K562 (cell line): ENCODE results near the gene PODXL2. TPM values are rescaled to one million over a fixed set of nuclear protein-coding genes. Genes with fewer than 3 reads are reported as not detected.
A peak's percentile ranks its signal among the peaks of the same experiment; 100 is the strongest.

Experiments
- KDM2B ChIP-seq: fragments of 250-450 bp; sonication (Bioruptor Pico); IDR thresholded peaks from 2 replicates; pipeline ENCODE4 v1.8.0; 2021; ENCODE audit warnings: mild to moderate bottlenecking, moderate library complexity
- KDM5B ChIP-seq: fragments of 200-600 bp; sonication (generic); IDR thresholded peaks from 2 replicates; pipeline ENCODE4 v1.6.1; 2012; ENCODE audit warnings: low read depth, mild to moderate bottlenecking, moderate library complexity, low read length, control low read depth, inconsistent platforms; ENCODE audit not compliant: insufficient replicate concordance
- MNT ChIP-seq, 2 experiments: fragments of 450-650 bp; conservative IDR thresholded peaks; 2 replicates each; pipeline ENCODE4 v1.6.1; 2017; ENCODE audit warnings: mild to moderate bottlenecking in 2 of 2, moderate library complexity in 2 of 2
- SAP30 ChIP-seq: fragments of 200-600 bp; sonication (generic); IDR thresholded peaks from 2 replicates; pipeline ENCODE4 v1.6.1; 2012; ENCODE audit warnings: borderline replicate concordance, low read depth, mild to moderate bottlenecking, moderate library complexity, low read length, control low read depth, inconsistent platforms; ENCODE audit not compliant: insufficient read depth, poor library complexity, severe bottlenecking
- TRIM24 ChIP-seq, 2 experiments: fragments of 450-650 bp; IDR thresholded peaks; 2 replicates each; pipeline ENCODE4 v1.6.1; 2016
- U2AF1 ChIP-seq: fragments of 200-400 bp; formaldehyde crosslinking; optimal IDR thresholded peaks from 2 replicates; pipeline ENCODE3; 2017; ENCODE audit warnings: mild to moderate bottlenecking, low read depth, low read length, moderate library complexity
- polyA plus RNA-seq, 8 experiments: library from polyadenylated mRNA; depleted of rRNA in 4 of 8; stranded (reverse) in 5 of 8; unstranded in 3 of 8; fragments of >200 nt; fragmentation: Nextera tagmentation in 2 of 8; fragmentation: Illumina TruSeq in 1 of 8; extraction: Ambion mirVana in 2 of 8; extraction: Trizol in 1 of 8; gene quantifications; 2 replicates each; pipeline versions ENCODE4 v1.2.1 to v1.2.3, GENCODE V29; 2011 to 2014; ENCODE audit warnings: inconsistent platforms in 1 of 8, missing spikeins in 1 of 8
- total RNA-seq, 7 experiments: library from RNA; depleted of rRNA in 6 of 7; stranded (reverse); fragments of >200 nt in 6 of 7; fragmentation: Illumina TruSeq in 2 of 7; extraction: Trizol in 2 of 7; gene quantifications; 2 replicates each; pipeline versions ENCODE4 v1.2.1 to v1.2.3, GENCODE V29; 2011 to 2021; ENCODE audit warnings: low replicate concordance in 1 of 7
- TF ChIP-seq, protein P1 (sequence below): fragments of 450-650 bp; IDR thresholded peaks from 2 replicates; pipeline ENCODE4 v1.6.1; 2016; ENCODE audit warnings: mild to moderate bottlenecking, moderate library complexity
- TF ChIP-seq, protein P2 (sequence below), 2 experiments: fragments of 450-650 bp in 1 of 2; sonication (generic) in 1 of 2; formaldehyde crosslinking; conservative IDR thresholded peaks; 2 replicates each; pipeline versions ENCODE4 v1.4.0 to v1.8.1; 2020 to 2022; ENCODE audit warnings: mild to moderate bottlenecking in 1 of 2, missing genetic modification reagents in 1 of 2

PODXL2 gene
- total and polyA plus RNA-seq, 9 of the 15 experiments (the other 6 are each of a cell fraction or from before 2014, with no cell fraction given), result 0.03 to 52.5 (median 21.9) TPM

DNA sequence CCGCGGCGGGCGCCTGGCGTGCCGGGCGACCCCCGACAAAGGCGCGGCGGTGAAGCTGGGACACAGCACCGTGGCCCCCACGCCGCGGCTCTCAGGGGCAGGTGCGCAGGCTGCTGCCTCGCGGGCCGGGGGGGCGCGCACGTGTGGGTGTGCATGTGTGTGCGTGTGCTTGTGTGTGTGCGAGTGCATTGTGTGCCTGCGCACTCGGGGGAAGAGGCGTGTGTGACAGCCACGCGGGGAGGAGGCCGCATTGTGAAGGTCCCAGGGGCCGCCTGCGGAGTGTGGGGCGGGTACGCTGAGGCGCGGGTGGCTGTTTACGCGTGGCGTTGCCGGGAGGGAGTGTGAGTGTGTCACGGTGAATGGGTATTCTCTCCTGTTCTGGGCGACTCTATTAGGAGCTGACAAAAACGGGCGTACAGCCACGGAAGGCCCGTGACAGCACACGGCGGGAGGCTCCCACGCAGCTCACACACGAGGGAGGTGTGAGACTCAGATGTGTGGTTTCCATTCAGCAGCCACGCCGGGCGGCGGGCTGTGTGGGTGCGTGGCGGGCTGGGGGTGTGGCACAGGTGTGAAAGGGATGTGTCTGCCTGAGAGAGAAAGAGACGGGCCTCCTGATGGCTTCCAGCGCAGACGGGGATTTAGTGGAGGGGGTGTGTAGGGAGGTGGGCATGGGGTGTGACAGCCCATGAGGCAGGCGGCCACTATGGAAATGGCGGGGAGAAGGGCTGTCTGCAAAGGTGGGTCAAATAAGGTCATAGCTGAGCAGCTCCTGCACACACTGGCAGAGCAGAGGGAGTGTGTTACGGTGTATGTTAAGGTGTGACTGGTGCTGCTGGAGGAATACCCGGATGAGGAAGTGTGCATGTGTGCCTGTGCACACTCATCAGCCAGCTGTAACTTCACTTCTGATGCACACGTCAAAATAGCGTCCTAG lies 750 bp downstream of the PODXL2 start (continued):
- TF ChIP-seq, protein P1, sequence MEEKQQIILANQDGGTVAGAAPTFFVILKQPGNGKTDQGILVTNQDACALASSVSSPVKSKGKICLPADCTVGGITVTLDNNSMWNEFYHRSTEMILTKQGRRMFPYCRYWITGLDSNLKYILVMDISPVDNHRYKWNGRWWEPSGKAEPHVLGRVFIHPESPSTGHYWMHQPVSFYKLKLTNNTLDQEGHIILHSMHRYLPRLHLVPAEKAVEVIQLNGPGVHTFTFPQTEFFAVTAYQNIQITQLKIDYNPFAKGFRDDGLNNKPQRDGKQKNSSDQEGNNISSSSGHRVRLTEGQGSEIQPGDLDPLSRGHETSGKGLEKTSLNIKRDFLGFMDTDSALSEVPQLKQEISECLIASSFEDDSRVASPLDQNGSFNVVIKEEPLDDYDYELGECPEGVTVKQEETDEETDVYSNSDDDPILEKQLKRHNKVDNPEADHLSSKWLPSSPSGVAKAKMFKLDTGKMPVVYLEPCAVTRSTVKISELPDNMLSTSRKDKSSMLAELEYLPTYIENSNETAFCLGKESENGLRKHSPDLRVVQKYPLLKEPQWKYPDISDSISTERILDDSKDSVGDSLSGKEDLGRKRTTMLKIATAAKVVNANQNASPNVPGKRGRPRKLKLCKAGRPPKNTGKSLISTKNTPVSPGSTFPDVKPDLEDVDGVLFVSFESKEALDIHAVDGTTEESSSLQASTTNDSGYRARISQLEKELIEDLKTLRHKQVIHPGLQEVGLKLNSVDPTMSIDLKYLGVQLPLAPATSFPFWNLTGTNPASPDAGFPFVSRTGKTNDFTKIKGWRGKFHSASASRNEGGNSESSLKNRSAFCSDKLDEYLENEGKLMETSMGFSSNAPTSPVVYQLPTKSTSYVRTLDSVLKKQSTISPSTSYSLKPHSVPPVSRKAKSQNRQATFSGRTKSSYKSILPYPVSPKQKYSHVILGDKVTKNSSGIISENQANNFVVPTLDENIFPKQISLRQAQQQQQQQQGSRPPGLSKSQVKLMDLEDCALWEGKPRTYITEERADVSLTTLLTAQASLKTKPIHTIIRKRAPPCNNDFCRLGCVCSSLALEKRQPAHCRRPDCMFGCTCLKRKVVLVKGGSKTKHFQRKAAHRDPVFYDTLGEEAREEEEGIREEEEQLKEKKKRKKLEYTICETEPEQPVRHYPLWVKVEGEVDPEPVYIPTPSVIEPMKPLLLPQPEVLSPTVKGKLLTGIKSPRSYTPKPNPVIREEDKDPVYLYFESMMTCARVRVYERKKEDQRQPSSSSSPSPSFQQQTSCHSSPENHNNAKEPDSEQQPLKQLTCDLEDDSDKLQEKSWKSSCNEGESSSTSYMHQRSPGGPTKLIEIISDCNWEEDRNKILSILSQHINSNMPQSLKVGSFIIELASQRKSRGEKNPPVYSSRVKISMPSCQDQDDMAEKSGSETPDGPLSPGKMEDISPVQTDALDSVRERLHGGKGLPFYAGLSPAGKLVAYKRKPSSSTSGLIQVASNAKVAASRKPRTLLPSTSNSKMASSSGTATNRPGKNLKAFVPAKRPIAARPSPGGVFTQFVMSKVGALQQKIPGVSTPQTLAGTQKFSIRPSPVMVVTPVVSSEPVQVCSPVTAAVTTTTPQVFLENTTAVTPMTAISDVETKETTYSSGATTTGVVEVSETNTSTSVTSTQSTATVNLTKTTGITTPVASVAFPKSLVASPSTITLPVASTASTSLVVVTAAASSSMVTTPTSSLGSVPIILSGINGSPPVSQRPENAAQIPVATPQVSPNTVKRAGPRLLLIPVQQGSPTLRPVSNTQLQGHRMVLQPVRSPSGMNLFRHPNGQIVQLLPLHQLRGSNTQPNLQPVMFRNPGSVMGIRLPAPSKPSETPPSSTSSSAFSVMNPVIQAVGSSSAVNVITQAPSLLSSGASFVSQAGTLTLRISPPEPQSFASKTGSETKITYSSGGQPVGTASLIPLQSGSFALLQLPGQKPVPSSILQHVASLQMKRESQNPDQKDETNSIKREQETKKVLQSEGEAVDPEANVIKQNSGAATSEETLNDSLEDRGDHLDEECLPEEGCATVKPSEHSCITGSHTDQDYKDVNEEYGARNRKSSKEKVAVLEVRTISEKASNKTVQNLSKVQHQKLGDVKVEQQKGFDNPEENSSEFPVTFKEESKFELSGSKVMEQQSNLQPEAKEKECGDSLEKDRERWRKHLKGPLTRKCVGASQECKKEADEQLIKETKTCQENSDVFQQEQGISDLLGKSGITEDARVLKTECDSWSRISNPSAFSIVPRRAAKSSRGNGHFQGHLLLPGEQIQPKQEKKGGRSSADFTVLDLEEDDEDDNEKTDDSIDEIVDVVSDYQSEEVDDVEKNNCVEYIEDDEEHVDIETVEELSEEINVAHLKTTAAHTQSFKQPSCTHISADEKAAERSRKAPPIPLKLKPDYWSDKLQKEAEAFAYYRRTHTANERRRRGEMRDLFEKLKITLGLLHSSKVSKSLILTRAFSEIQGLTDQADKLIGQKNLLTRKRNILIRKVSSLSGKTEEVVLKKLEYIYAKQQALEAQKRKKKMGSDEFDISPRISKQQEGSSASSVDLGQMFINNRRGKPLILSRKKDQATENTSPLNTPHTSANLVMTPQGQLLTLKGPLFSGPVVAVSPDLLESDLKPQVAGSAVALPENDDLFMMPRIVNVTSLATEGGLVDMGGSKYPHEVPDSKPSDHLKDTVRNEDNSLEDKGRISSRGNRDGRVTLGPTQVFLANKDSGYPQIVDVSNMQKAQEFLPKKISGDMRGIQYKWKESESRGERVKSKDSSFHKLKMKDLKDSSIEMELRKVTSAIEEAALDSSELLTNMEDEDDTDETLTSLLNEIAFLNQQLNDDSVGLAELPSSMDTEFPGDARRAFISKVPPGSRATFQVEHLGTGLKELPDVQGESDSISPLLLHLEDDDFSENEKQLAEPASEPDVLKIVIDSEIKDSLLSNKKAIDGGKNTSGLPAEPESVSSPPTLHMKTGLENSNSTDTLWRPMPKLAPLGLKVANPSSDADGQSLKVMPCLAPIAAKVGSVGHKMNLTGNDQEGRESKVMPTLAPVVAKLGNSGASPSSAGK, result peak; percentile 45; the same call in 1 of the 2 replicates
- TF ChIP-seq TRIM24 (IDR thresholded peaks at IDR 0.05) (no peak), SAP30 (peak; percentile 53), U2AF1 (no peak), MNT (conservative IDR thresholded peaks at IDR 0.05) (peak in 1 of 2 experiments; percentile 40; a peak in 3 of 4 replicates), KDM2B (CRISPR knock-in tag) (no peak), KDM5B (no peak)
- TF ChIP-seq, protein P2, sequence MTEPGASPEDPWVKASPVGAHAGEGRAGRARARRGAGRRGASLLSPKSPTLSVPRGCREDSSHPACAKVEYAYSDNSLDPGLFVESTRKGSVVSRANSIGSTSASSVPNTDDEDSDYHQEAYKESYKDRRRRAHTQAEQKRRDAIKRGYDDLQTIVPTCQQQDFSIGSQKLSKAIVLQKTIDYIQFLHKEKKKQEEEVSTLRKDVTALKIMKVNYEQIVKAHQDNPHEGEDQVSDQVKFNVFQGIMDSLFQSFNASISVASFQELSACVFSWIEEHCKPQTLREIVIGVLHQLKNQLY (CRISPR knock-in tag; conservative IDR thresholded peaks at IDR 0.05), result no peak
